Fibroblast of skin of right biceps (primary cell): ENCODE results near the gene ATP10A.
A peak's percentile ranks its signal among the peaks of the same experiment; 100 is the strongest.
"Not testable (repeated sequence)": the region's sequence is repeated elsewhere in the genome, so short reads cannot be mapped to it uniquely, and the experiment has no call there.

Experiments
- DNase-seq: peaks from one replicate; pipeline ENCODE4 v3.0.0-alpha.2; 2013

ATP10A gene

DNA sequence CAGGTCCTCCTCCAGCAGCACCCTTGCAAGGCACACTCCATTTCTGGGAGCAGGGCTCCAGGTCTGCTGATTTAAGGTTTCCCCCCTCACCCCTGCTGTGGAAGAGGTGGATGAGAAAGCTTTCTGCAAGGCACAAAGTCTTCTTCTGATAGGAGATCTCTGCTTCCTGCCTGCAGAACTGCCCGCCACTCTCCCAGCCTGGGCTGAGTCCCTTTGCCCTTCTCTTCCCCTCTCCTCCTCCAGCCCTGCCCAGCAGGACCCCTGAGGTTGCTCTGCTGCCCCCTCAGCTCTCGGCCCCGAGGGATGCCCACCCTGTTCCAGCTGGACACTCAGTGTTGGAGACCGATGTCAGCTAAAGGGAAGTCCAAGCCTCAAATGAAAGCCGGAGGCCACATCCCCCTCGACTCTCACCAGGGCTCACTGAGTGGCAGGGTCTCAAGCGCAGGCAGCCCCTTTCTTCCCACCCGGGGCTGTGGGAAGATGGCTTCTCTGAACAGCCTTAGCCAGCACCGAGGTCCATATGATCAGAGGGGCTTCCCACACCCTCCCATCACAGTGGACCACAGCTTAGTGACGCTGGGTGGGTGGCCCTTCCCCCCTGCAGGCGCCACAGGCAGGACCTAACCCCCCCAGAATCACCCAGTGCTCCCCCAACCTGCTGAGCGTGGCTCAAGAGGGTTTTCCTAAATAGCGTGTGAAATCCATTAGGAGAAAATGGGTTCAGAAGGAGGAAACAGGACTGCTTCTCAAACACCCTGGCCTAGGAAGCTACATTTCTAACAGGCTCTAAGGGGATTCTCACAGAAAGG, 4.0 kb downstream of the ATP10A start:
- no peak for DNase-seq

DNA sequence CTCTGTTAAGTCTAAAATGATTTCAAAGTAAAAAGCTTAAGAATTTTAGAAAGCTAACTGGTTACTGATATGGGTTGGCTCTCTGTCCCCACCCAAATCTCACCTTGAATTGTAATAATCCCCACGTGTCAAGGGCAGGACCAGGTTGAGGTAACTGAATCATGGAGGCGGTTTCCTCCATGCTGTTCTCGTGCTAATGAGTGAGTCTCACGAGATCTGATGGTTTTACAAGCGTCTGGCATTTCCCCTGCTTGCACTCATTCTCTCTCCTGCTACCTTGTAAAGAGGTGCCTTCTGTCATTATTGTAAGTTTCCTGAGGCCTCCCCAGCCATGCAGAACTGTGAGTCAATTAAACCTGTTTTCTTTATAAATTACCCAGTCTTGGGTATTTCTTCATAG, 7.1 kb downstream of the ATP10A start:
- DNase-seq = not testable (repeated sequence)

DNA sequence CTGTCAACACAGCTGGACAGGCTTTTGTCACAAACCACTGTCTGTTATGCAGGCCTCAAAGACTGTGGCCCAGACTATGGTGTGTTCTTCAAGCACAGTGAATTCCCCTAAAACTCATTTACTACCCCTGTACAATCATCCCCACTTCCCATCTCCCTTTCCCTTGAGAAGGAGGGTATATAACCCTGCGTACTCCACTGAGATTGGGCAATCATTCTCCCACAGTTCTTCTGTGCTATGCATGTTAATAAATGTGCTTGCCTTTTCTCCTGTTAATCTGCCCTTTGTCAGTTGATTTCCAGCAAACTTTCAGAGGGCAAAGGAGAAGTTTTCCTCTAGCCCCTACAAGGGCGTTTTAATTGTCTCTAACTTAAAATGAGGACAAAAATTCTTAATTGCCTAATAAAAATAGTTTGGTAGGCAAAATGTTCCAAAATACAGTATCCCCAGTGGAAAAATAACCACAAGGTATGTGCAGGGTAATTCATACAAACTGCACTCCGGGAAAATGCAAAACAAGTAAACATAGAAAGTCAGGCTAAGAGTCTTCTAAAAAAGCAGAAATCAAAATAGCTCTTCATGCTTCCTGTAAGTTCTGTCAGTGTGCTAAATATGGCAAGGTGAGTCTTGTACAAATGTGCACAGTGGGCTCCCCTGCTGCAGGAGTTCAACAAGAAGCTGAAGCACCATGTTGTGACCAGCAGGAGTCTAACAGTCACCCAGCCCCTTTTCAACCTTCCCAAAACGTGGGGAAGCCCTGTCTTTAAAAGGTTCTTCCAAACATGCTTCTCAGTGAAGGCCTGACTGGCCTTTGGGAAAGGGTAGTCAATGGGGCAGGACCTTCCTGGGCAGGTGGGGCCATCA, 10.2 kb downstream of the ATP10A start:
- DNase-seq = peak; percentile 28

DNA sequence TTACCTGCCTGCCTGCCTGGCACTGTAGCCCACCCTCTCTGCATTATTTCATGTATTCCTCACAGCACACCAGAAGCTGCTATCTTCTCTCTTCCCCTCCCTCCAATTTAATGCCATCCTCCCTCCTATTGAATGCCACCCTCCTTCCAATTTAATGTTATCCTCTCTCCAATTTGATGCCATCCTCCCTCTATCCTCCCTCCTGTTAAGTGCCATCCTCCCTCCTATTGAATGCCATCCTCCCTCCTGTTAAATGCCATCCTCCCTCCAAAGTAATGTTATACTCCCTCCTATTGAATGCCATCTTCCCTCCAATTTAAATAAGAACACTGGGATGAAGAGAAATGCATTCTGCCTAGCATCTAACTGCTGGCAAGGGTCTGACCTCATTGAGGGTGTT, 11.1 kb downstream of the ATP10A start:
- no peak for DNase-seq

DNA sequence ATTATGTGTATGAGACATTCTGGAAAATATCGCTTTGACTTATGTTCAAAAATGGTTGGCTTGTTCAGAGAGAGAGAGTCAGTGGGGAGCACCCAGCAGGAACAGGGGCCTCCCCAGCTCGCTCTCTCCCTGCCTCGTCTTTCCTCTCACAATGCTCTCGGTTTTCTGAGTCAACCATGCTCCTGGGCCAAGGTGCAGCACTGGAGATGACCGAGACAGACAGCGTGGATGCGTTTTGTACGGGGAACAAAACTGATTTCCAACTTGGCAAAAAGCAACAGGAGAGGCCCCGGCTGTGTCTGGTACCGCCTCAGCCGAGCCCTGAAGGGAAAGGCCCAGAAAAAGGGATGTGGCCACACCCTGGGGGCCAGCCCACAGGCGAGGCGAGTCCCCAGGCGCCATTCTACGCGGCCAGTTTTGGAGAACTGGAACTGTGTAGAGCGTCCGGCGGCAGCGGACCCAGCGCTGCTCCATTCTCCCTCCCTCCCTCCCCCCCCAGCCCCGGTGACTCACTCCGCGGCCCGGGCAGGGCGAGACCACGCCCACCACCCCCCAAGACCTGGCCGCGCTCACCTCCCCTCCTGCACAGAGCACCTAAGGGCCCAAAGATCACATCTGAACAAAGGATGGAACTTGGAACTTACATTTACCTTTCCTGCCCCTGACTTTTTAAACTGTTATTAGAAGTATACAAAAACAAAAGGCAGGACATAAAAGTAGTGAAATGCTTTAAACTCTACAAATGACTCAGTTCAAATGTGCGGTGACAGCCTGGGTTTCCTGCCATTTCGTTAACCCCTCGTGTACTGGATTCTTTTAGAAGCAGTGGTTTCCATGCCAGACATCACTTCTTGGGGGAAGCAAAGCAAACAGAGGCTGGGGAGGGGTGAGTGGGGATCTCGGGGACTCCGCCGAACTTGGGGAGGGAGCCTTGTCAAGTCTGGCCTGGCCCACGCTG, 12.7 kb downstream of the ATP10A start:
- peak; percentile 92 for DNase-seq

DNA sequence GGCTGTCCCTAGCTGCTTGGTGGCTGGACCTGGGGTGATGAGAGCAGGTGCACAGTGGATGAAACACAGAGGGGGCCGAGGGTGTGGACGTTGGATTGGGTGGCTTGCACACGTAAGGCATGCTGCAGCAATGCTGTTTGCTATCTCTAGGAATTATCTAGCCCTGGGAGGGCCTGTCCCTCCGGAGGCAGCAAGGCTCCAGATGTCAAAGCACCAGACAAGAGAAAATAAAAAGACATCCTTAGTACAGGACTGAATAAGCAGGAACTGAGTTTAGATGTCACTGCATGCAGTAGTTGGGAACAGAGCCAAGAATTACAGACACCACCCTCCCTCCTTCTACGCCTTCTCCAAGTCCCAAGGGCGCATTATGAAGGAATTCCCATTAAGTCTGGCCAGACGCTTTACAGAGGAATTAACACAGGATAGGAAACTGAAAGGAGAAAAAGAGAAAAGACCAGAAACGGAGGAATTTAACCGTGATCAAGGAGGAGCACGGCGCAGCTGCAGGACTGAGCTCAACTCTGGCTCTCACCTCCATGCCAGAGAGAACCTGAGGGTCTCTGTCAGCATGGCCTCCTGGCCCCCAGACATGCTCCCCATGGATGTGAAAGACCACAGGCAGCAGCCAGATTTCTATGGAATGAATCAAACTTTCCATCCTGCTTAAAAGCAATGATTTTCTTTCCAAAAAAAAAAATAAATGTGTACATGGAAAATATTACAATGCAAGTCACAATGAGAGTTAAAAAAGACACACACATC, 13.8 kb downstream of the ATP10A start:
- peak; percentile 98 for DNase-seq

DNA sequence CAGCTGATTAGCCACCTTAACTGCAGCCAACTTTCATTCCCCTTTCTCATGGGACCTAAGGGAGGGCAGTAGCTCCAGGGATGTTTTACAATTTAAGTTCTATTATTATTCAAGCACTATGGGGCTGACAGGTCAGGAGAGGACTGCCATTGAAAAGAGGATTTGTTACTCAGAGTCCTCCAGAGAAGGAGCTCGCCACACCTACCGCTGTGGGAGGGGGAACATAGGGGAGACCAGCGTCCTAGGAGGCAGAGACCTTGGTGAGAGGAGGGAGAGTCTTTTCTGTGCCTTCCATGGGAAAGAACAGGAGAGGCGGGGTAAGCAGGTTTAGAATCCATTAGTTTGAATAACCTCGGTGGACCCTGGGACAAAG, 14.4 kb downstream of the ATP10A start:
- no peak for DNase-seq

DNA sequence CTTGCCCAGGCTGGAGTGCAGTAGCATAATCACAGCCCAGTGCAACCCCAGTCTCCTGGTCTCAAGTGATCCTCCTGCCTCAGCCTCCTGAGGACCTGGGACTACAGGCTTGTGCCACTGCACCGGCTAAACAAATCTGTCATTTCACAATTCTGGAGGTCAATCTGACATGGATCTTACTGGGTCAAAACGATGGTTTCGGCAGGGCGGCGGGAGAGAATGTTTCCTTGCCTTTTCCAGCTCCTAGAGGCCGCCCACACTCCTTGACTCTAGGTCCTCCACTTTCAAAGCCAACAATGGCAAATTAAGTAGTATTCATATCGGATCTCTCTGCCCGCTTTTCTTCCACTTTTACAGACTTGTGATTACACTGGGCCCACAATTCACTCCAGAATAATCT, 14.8 kb downstream of the ATP10A start:
- no peak for DNase-seq

DNA sequence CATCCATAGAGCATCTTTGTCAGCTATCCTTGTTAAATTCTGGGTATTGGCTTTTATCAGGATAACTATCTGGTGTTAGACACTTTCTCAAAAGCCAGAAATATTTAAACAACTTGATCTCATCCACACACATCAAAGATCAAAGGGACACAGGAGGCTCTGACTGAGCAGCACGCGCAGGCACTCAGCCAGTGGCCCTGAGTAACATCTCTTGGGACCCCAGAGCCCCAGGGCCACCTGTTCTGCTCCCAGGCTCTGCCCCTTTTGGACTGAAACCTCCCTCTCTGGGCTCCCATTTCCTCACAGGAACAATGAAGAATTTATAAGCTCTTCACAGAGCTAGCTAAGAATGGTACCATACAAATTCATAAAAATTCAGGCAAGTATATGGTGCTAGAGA, 16.1 kb downstream of the ATP10A start:
- peak; percentile 10 for DNase-seq

DNA sequence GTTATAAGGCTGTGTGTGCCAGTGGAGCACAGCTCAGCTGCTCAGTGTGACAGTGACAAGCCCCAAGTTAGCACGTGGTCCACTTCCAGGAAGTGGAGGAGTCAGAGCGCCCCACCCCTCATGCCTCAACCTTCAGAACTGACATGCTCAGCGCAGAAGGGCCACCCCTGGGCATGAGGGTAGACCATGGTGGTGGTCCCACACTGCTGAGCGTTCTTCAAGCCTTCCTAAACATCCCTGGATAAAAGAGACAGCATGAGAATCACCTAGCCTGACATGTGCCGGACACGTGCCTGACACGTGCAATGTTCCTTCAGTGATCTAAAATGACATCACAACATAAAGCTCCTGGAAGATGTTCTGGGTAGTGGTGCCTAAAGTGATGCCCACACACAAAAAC, 16.8 kb downstream of the ATP10A start:
- peak; percentile 14 for DNase-seq

DNA sequence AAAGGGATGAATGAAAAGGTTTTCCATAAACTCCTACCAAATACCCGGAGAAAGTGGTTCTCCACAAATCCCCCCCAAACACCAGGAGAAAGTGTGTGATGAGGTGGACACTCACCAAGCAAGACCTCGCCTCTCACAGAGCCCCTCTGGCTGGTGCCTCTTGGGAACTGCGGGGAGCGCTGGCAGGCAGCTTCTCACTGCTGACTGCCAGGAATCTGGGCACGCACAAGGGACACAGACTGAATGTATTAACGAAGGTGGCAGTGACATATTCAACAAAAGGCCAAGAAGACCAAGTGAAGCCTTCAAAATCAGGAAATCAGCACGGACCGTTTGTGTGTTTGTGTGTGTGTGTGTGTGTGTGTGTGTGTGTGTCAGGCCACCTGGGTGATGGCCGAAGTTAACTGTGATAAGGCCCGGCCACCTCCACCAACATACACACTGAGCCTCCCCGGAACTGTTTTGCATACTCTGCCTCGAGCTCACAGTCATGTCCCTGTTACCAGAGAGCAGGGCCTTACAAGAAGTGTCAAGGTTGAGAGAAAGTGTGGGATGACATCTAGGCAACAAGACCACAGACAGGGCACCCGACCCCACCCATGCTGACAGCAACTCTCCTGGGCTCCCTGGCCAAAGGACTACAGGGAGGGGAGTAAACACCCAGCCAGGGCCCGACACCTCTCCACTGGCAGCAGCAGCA, 18.0 kb downstream of the ATP10A start:
- DNase-seq = no peak

DNA sequence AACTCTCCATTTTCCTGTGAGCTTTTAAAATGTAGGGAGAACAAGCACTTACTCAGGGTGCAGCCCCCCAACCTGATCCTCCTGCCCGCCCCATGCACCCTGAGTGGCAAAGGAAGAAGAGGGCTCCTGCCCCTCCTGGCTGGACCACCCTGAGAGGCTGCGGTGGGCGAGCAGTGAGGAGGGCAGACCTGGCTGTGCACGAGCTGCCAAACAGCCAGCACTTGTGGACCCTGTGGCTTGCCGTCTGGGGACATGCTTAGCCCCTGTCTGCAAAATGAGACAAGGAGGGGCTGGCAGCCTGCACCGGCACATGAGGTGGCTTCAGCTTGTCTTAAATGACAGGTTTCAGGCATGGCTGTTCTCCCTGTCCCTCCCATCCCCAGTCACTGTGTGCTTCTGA, 18.6 kb downstream of the ATP10A start:
- no peak for DNase-seq

DNA sequence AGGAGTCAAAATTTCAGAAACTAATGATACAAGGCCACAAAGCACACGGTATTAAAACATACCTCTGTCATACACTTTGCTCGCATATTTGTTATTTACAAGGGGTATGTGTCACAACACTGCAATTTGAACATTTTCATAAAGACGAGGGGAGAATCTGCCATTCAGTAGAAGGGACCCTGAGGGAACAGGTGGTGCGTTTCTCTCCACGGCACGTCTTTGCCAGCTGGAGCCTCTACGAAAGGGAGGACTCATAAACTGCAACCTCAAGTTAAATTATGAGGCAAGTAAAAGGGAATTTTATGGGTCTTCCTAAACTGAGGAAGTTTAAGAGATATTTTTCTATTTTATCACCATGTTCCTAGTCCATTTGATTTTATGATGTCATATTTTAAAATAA, 19.1 kb downstream of the ATP10A start:
- DNase-seq = no peak

DNA sequence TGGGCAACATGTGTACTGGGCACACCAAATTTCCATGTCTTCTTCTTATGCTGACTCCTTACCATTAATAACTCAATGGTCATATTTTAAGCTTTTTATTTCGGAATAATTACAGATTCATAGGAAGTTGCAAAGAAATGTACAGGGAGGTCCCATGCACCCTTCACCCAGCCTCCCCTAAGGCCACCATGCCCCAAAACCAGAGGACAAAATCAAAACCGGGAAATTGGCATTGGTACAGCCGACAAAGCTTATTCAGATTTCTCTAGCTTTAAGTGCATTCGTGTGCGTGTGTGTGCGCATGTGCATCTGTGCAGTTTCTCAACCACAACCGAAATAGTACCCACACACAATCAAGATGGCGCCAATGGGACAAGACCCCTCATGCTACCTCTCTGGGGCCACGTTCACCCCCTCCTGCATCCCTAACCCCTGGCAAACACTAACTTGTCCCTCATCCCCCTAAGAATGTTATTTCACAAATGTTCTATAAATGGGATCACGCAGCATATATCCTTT, 23.4 kb downstream of the ATP10A start:
- DNase-seq = no peak

DNA sequence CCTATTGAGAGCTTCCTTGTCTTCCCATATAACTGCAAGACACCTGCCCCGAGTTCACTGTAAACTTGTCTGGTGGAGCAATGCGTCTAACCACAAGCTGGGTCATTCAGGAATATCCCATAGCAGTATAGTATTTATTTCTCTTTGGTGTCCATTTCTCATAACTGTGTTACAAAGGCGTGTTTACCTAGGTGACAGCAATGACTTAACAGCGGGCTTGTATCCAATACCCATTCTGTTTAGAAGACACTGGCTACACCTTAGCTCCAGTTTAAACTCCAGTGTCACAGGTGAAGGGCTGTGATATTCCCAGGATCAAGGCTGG, 24.3 kb downstream of the ATP10A start:
- no peak for DNase-seq

DNA sequence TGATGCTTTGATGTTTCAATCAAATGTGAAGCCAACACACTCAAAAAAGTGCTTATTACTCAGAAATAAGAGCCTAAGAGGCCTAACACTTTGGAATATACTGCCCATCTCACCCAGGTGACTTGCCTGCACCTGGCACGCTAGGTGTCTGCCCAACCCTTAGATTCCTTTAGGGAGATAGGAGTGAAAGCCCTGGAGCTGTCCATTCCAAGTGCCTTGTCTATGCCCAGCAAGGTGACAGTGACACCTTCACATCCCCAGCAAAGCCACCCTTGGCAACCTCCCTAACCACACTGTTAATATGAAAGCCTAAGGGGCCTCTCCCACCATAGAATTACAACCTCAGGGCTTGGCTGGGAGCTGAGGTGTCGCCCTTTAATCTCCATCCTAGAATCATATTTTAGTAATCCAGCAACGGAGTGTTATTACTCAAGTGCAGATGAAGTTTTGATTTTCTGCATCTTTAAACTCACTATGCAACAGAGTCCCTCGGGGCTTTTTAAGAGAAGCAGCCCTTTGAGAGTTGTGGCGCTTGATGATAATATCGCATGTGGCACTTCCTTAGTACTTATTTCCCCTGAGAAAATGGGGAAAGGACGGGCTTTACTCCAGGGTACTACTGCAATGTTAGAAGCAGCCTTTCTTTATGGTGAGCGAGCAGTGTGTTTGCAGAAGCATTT, 24.8 kb downstream of the ATP10A start:
- no peak for DNase-seq

DNA sequence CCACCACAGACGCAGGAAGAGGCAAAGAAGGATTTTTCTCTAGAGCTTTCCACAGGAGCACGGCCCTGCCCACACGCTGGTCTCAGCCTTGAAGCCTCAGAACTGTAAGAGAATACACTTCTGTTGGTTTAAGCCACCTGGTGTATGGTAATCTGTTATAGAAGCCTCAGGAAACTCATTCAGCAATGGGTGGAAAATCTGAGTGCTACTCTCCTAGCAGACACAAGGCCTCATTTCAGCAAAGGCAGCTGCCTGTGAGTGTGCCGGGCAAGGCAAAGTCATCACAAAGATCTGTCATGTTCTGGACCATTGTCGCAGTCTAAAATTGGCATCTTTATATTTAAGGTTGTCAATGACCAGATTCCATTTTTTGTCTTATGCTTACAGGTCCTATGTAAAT, 31.0 kb downstream of the ATP10A start:
- DNase-seq = peak; percentile 50

DNA sequence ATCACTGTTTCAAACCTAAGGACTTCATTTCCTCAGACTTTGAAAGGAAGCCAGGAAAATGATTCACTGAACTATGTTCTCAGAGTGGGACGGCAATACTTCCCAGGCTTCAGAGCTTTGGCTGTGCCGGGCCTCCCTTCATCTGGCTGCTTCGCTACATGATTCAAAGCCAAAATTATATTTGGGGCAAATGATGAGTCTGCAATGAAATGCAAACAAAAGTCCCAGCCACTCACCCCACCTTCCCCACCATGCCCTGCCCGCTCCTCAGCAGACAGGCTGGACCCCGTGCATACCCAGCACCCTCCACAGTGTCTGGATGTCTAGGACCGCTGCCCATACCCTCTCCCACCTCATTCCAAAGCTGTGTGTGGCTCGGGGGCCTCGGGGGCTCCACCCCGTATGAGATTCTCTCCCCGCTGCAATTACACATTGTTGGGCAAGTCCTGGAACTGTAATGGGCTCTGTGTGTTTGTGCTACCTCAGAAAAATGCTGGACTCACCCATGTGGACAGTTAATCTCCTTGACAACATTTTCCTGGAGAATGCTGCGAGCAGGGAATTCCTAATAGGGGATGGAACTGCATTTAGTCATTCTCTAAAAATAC, 32.2 kb downstream of the ATP10A start:
- peak; percentile 99 for DNase-seq

DNA sequence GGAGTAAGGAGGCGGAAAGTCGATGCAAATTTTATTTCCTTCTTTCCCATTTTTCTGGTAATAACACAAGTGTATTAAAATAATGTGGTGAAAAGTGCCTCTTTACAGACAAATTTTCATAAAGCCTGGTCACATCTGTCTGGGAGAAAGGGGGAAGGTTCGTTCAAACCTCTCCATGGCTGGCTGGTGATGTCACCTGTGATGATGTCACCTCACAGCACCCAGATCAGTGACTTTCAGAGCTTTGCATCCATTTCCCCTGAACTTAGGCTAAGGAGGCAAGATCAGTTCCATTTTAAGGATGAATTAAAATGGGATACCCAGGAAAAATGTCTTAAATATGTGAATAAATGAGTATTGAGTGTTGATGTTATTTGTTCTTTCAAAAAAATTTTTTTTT, 34.1 kb downstream of the ATP10A start:
- DNase-seq = peak; percentile 46

DNA sequence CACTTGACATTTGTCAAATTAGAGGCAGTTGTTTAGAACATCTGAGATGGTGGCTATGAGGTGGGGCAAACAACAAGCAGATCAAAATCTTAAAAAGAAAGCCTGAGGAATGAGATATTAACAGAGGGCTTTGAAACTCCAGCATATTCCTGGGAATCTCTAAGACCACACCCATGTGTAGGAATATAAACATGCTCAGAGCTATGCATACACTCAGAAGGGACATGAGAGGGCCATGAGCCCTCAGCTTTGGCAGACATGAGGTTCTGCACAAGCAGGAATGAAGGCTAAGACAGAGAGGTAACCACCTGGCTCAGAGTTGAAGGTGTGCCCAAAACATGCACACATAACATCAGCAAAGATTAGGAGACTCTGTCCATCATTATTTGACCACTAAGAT, 37.9 kb downstream of the ATP10A start:
- no peak for DNase-seq

DNA sequence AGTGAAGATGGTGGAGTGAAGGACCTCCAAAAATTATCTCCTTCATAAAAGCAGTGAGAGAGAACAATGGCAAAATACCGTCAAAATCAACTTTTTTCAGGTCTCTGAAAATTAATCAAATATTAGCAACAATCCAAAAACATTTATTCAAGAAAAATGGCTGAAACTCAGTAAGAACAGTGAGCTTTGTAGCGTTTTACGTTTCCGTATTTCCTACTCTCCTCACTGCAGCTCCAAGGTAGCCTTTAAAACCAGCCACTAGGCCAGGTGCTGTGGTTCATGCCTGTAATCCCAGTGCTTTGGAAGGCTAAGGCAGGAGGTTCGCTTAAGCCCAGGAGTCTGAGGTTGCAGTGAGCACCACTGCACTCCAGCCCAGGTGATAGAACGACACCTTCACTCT, 38.5 kb downstream of the ATP10A start:
- DNase-seq = no peak
